GM10266 (cell line): Measurements from ENCODE around the gene COQ8B.
"Not testable (repeated sequence)": the region's sequence is repeated elsewhere in the genome, so short reads cannot be mapped to it uniquely, and the experiment has no call there.

Experiments
- DNase-seq: peaks from one replicate; pipeline ENCODE4 v3.0.0; 2012; ENCODE audit errors: extremely low spot score
- CTCF ChIP-seq: IDR thresholded peaks from 2 replicates; pipeline ENCODE4 v1.5.1; 2012; ENCODE audit warnings: mild to moderate bottlenecking, low read depth; ENCODE audit not compliant: control insufficient read depth, insufficient read depth; ENCODE audit errors: missing control alignments

COQ8B gene

DNA sequence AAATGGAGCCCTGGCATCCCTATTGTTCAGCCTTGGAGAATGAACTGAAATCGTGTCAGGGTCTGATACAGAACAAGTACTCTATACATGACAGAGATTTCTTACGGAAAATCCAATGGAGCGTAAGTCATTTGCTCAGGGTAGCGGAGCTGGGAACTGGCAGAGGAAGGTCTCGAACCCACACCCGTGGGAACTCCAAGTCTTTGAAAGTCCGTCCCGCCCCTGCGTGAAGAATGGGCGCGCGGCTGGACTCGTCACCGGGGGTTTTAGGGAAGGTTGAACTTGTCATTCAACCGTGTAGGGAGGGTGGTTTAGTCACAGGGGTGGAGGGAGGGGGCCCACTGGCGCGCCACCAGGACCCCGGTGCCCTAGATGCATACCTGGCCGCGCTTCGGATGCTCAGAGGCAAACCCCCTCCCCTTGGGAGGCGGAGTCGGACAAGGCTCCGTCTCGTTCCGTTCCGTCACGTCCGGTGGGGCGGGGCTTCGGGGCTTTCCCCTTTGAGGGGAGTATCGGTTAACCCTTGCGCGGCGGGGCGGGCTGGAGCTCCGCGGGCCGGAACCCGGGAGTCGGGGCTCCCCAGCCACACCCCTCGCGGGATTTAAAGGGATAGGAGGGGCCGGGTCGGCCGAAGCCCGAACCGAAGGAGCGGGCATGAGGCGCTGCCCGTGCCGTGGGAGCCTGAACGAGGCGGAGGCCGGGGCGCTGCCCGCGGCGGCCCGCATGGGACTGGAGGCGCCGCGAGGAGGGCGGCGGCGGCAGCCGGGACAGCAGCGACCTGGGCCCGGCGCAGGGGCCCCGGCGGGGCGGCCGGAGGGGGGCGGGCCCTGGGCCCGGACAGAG is at the start of gene COQ8B, which contains the start of gene ITPKC:
Gene COQ8B (minus strand): TSS at position 405 of the 843 bp plus-strand sequence. CDS start 2,254 bp downstream, outside the sequence.
Gene ITPKC (plus strand): TSS at position 631 of the 843 bp plus-strand sequence. CDS start 24 bp downstream, at position 655.
- DNase-seq = peak; percentile 99
- TF ChIP-seq CTCF = no peak

DNA sequence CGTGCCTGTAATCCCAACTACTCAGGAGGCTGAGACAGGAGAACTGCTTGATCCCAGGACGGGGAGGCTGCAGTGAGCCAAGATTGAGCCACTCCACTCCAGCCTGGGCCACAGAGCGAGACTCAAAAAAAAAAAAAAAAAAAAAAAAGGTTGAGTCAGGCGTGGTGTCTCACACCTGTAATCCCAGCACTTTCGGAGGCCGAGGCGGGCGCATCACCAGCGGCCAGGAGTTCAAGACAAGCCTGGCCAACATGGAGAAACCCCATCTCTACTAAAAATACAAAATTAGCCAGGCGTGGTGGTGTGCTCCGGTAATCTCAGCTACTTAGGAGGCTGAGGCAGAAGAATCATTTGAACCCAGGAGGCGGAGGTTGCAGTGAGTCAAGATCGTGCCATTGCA is 49.7 kb upstream of the COQ8B start:
- not testable (repeated sequence) for DNase-seq

GRCh38 chr19:40763963-40764362 is 47.3 kb upstream of the COQ8B start:
- DNase-seq = no peak
- TF ChIP-seq CTCF = no peak

DNA sequence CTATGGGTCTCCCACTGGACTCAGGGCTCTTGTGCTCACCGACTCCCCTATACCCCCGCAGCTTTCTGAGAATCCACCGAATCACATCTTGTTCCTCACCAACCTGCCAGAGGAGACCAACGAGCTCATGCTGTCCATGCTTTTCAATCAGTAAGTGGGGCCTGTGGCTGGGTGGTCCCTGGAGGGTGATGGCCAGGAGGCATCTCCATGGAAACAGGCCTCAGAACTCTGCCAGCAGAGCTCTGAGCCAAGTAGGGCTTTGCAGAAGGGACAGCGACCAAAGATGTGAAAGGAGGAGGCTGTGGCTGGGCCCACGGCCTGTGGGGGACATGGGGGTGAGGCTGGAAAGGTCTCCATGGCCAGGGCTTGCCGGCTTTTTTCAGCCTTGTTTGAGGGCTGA is 46.8 kb upstream of the COQ8B start:
- no peak for TF ChIP-seq CTCF
- no peak for DNase-seq

DNA sequence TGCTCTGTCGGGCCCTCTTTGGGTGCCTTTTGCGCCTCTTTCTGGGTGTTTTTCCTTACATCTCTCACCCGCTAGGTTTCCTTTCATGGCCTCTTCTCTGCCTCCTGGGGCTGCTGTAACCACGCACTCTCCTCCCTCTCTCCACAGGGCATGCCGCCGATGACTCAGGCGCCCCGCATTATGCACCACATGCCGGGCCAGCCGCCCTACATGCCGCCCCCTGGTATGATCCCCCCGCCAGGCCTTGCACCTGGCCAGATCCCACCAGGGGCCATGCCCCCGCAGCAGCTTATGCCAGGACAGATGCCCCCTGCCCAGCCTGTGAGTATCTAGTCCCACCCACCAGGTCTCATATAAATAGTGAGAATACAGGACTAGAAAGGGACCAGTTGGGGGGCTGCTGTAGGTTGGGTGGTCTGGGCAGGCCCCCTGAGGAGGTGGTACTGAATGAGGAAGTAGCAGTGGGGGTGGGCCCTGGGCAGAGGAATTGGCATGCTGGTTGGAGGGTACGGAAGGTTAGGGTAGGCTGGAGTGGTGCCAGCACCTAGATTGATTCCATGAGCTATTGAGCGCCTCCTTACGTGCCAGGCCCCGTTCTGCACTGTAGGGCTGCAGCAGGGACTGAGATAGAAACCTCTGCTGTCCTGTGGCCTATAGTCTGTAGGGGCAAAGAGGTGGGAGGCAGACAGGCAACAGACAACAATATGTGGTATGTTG is 46.2 kb upstream of the COQ8B start:
- no peak for TF ChIP-seq CTCF
- DNase-seq = no peak

- TF ChIP-seq CTCF = no peak
- DNase-seq = no peak
Observed at GRCh38 chr19:40759352-40759751, 42.7 kb upstream of the COQ8B start.

DNA sequence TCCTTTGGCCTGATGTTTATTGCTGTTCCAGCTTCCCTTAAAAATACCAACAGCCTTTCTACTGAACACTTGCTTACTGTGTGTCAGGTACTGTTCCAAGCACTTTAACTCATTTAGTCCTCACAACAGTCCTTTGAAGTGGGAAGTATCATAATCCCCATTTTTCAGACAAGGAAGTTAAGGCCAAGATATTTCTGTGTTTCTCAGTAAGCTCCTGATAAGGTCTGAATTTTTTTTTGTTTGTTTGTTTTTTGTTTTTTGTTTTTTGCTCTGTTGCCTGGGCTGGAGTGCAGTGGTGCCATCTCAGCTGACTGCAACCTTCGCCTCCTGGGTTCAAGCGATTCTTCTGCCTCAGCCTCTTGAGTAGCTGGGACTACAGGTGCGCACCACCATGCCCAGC is 41.8 kb upstream of the COQ8B start:
- DNase-seq = no peak
- no peak for TF ChIP-seq CTCF
